ENCODE data around the gene ATM. TPM values are rescaled to one million over a fixed set of nuclear protein-coding genes. Genes with fewer than 3 reads are reported as not detected.

ATM gene
- total RNA-seq, 1 donor from 2014 or later, result 51.2 TPM

DNA sequence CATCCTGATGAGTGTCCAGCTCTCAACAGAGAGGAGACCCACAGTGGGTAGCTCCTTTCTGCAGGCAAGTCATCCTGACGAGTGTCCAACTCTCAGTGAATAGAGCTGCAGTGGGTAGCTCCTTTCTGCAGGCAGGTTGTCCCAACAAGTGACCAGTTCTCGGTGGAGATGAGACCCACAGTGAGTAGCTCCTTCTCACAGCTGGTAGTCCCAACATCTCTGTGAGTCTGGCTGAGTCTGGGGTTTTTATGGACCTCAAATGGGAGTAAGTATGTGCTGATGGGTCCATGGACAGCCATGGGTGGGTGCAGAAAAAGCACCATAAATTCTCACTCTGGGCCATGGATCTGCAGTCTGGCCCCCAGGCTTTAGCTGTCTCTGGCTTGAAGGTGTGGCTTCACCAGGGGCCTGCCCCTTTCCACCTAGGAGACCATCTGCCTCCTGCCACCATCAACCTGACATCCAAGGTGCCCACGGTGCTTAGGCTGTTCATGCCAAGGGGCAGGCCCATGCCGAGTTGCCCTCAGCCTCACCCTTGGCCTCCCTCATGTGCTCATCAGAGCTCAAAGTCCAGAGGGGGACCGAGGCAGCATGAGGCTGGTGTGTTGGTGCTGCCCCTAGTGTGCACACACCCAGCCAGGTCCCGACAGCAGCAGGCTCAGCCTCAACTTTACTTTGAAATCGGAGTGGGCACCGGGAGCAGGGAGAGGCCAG, 15.7 kb upstream of the ATM start:
- no peak for FAIRE-seq
- Mint-ChIP-seq H3K4me3 (ENCODE audit: unreplicated experiment) (no peak overlapping the region), H3K27me3 (ENCODE audit: low read depth, unreplicated experiment) (no peaks in the 10 kb centered on the region), H3K36me3 (ENCODE audit: low read depth, unreplicated experiment) (peaks cover 44% of the 10 kb centered on the region), H3K4me1 (ENCODE audit: low read depth, unreplicated experiment) (no peaks in the 10 kb centered on the region), H3K9me3 (ENCODE audit: unreplicated experiment) (peaks cover 14% of the 10 kb centered on the region), H3K27ac (ENCODE audit: unreplicated experiment) (no peak overlapping the region)
- no peak for DNase-seq (ENCODE audit: low read depth)
- H3K9me3 ChIP-seq (ENCODE audit: insufficient read depth, low read depth, low read length), result peaks cover 19% of the 10 kb centered on the region
- H3K9ac ChIP-seq (ENCODE audit: low read length), result no peak overlapping the region
- no peak overlapping the region for H3K27ac ChIP-seq (ENCODE audit: low read depth, low read length)
- no peak overlapping the region for H2AFZ ChIP-seq (ENCODE audit: low read depth, low read length)
- no peaks in the 10 kb centered on the region for H3K4me1 ChIP-seq (ENCODE audit: insufficient read depth, low read length)
- H3K4me3 ChIP-seq (ENCODE audit: insufficient read depth, low read depth, low read length), result no peak overlapping the region
- peaks cover 86% of the 10 kb centered on the region for H3K79me2 ChIP-seq (ENCODE audit: insufficient read depth, low read length)
- peaks cover 3% of the 10 kb centered on the region for H4K20me1 ChIP-seq (ENCODE audit: insufficient read depth, low read length)
- no peak for TF ChIP-seq EZH2 (IDR thresholded peaks at IDR 0.05; ENCODE audit: insufficient read depth, low read length)
- no peak for TF ChIP-seq CTCF (IDR thresholded peaks at IDR 0.05; ENCODE audit: insufficient read depth, low read depth, low read length)
- no peak overlapping the region for H3K4me2 ChIP-seq (ENCODE audit: low read length)
- H3K36me3 ChIP-seq (ENCODE audit: insufficient read depth, low read length), result peaks cover 10% of the 10 kb centered on the region
- H3K27me3 ChIP-seq (ENCODE audit: insufficient read depth, low read length), result no peaks in the 10 kb centered on the region

DNA sequence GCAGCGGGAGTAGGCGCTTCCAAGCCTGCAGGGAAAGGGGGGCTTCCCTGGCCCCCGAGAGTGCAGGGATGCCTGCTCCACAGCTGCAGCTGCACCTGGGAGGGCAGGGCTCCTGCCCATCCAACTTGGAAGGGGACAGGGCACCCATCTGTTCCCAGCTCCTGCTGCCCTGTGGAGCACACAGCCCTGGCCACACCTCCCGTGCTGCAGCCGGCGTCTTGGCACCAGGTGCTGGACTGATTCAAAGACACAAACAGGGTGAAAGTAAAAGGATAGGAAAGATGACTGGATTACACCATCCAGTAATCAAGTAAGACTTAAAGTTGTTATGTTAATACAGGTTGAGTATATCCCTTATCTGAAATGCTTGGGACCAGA, 15.2 kb upstream of the ATM start:
- TF ChIP-seq EZH2 (IDR thresholded peaks at IDR 0.05; ENCODE audit: insufficient read depth, low read length) (no peak), CTCF (IDR thresholded peaks at IDR 0.05; ENCODE audit: insufficient read depth, low read depth, low read length) (no peak)
- peaks cover 14% of the 10 kb centered on the region for H3K9me3 Mint-ChIP-seq (ENCODE audit: unreplicated experiment)
- H3K4me3 ChIP-seq (ENCODE audit: insufficient read depth, low read depth, low read length), result no peak overlapping the region
- H3K27ac Mint-ChIP-seq (ENCODE audit: unreplicated experiment), result no peak overlapping the region
- no peak overlapping the region for H3K27ac ChIP-seq (ENCODE audit: low read depth, low read length)
- H3K36me3 ChIP-seq (ENCODE audit: insufficient read depth, low read length), result peaks cover 10% of the 10 kb centered on the region
- no peak overlapping the region for H2AFZ ChIP-seq (ENCODE audit: low read depth, low read length)
- H3K27me3 Mint-ChIP-seq (ENCODE audit: low read depth, unreplicated experiment), result no peaks in the 10 kb centered on the region
- no peak overlapping the region for H3K4me2 ChIP-seq (ENCODE audit: low read length)
- peaks cover 19% of the 10 kb centered on the region for H3K9me3 ChIP-seq (ENCODE audit: insufficient read depth, low read depth, low read length)
- peaks cover 44% of the 10 kb centered on the region for H3K36me3 Mint-ChIP-seq (ENCODE audit: low read depth, unreplicated experiment)
- H3K79me2 ChIP-seq (ENCODE audit: insufficient read depth, low read length), result peaks cover 81% of the 10 kb centered on the region
- no peak overlapping the region for H3K9ac ChIP-seq (ENCODE audit: low read length)
- H3K27me3 ChIP-seq (ENCODE audit: insufficient read depth, low read length), result no peaks in the 10 kb centered on the region
- DNase-seq (ENCODE audit: low read depth) (no peak), FAIRE-seq (no peak)
- peaks cover 3% of the 10 kb centered on the region for H4K20me1 ChIP-seq (ENCODE audit: insufficient read depth, low read length)
- no peaks in the 10 kb centered on the region for H3K4me1 ChIP-seq (ENCODE audit: insufficient read depth, low read length)
- no peaks in the 10 kb centered on the region for H3K4me1 Mint-ChIP-seq (ENCODE audit: low read depth, unreplicated experiment)
- no peak overlapping the region for H3K4me3 Mint-ChIP-seq (ENCODE audit: unreplicated experiment)

- Mint-ChIP-seq H3K27me3 (ENCODE audit: low read depth, unreplicated experiment) (no peaks in the 10 kb centered on the region), H3K4me3 (ENCODE audit: unreplicated experiment) (no peak overlapping the region), H3K36me3 (ENCODE audit: low read depth, unreplicated experiment) (peaks cover 30% of the 10 kb centered on the region), H3K4me1 (ENCODE audit: low read depth, unreplicated experiment) (no peaks in the 10 kb centered on the region), H3K9me3 (ENCODE audit: unreplicated experiment) (peaks cover 9% of the 10 kb centered on the region), H3K27ac (ENCODE audit: unreplicated experiment) (no peak overlapping the region)
- no peak for FAIRE-seq
- TF ChIP-seq EZH2 (IDR thresholded peaks at IDR 0.05; ENCODE audit: insufficient read depth, low read length), result no peak
- no peak for TF ChIP-seq CTCF (IDR thresholded peaks at IDR 0.05; ENCODE audit: insufficient read depth, low read depth, low read length)
- H3K4me2 ChIP-seq (ENCODE audit: low read length), result no peak overlapping the region
- H3K79me2 ChIP-seq (ENCODE audit: insufficient read depth, low read length), result peaks cover 82% of the 10 kb centered on the region
- H3K9ac ChIP-seq (ENCODE audit: low read length), result no peak overlapping the region
- peaks cover 10% of the 10 kb centered on the region for H3K36me3 ChIP-seq (ENCODE audit: insufficient read depth, low read length)
- H2AFZ ChIP-seq (ENCODE audit: low read depth, low read length), result no peak overlapping the region
- H4K20me1 ChIP-seq (ENCODE audit: insufficient read depth, low read length), result peaks cover 10% of the 10 kb centered on the region
- H3K4me3 ChIP-seq (ENCODE audit: insufficient read depth, low read depth, low read length), result no peak overlapping the region
- no peaks in the 10 kb centered on the region for H3K4me1 ChIP-seq (ENCODE audit: insufficient read depth, low read length)
- DNase-seq (ENCODE audit: low read depth), result no peak
- no peak overlapping the region for H3K27ac ChIP-seq (ENCODE audit: low read depth, low read length)
- no peaks in the 10 kb centered on the region for H3K27me3 ChIP-seq (ENCODE audit: insufficient read depth, low read length)
- peaks cover 12% of the 10 kb centered on the region for H3K9me3 ChIP-seq (ENCODE audit: insufficient read depth, low read depth, low read length)
Measured at GRCh38 chr11:108210441-108210840, 12.4 kb upstream of the ATM start.
